CD4-positive, CD25-positive, alpha-beta regulatory T cell (primary cell): ENCODE data around the gene LRRC63. TPM values are rescaled to one million over a fixed set of nuclear protein-coding genes. Genes with fewer than 3 reads are reported as not detected.

Experiments
- ATAC-seq, 2 donors: fragments of 150-1000 bp; cut with Tn5 transposase; one replicate each; pipeline ENCODE4 v1.10.0; 2021; ENCODE audit warnings: low read depth in 2 of 2, moderate number of reproducible peaks in 2 of 2, moderate library complexity in 1 of 2
- DNase-seq, 3 donors: peaks; one replicate each; pipeline versions ENCODE4 v3.0.0 to v3.0.0-alpha.2; 2012 to 2022; ENCODE audit warnings: mixed read lengths in 1 of 3
- H3K27ac ChIP-seq: one replicate; pipeline ENCODE4 v1.7.0; 2013; ENCODE audit warnings: mild to moderate bottlenecking, low read length; ENCODE audit not compliant: insufficient read depth, poor library complexity, severe bottlenecking
- H3K27me3 ChIP-seq: one replicate; pipeline ENCODE4 v1.7.0; 2013; ENCODE audit warnings: low read length; ENCODE audit not compliant: control insufficient read depth, insufficient read depth
- H3K36me3 ChIP-seq: one replicate; pipeline ENCODE4 v1.7.0; 2013; ENCODE audit warnings: mild to moderate bottlenecking, low read length, moderate library complexity; ENCODE audit not compliant: control insufficient read depth, insufficient read depth
- H3K4me1 ChIP-seq: 2 replicates; pipeline ENCODE4 v1.7.0; 2013; ENCODE audit warnings: mild to moderate bottlenecking, low read length; ENCODE audit not compliant: insufficient read depth, control insufficient read depth, poor library complexity, severe bottlenecking
- H3K4me3 ChIP-seq: one replicate; pipeline ENCODE4 v1.7.0; 2013; ENCODE audit warnings: low read depth, mild to moderate bottlenecking, low read length, moderate library complexity
- H3K9me3 ChIP-seq, 2 experiments: 1 replicate in 1 of 2; 2 replicates in 1 of 2; pipeline ENCODE4 v1.7.0; 2013; ENCODE audit warnings: low read length in 2 of 2, mild to moderate bottlenecking in 1 of 2, moderate library complexity in 1 of 2; ENCODE audit not compliant: control insufficient read depth in 2 of 2
- H3K27ac Mint-ChIP-seq, 3 donors: one replicate each; pipeline ENCODE4 v1.8.0; 2020 to 2022; ENCODE audit warnings: mild to moderate bottlenecking in 3 of 3, mixed read lengths in 3 of 3, moderate library complexity in 2 of 3
- H3K27me3 Mint-ChIP-seq: one replicate; pipeline ENCODE4 v1.8.0; 2022; ENCODE audit warnings: mild to moderate bottlenecking, mixed read lengths
- H3K36me3 Mint-ChIP-seq: one replicate; pipeline ENCODE4 v1.8.0; 2020; ENCODE audit warnings: mixed read lengths
- H3K4me1 Mint-ChIP-seq, 4 donors: one replicate each; pipeline ENCODE4 v1.8.0; 2020 to 2022; ENCODE audit warnings: mixed read lengths in 4 of 4, mild to moderate bottlenecking in 1 of 4
- H3K4me3 Mint-ChIP-seq, 4 donors: one replicate each; pipeline ENCODE4 v1.8.0; 2020 to 2022; ENCODE audit warnings: mild to moderate bottlenecking in 4 of 4, mixed read lengths in 4 of 4, moderate library complexity in 3 of 4
- H3K9me3 Mint-ChIP-seq, 7 donors: one replicate each; pipeline ENCODE4 v1.8.0; 2020 to 2022; ENCODE audit warnings: mixed read lengths in 7 of 7, mild to moderate bottlenecking in 3 of 7, moderate library complexity in 2 of 7
- polyA plus RNA-seq, 4 donors: library from polyadenylated mRNA; unstranded; fragments of 300-500 nt; fragmentation: Illumina TruSeq; gene quantifications; one replicate each; pipeline ENCODE4 v1.2.3, GENCODE V29; 2021
- total RNA-seq: library from RNA; stranded (reverse); gene quantifications from one replicate; pipeline ENCODE4 v1.2.3, GENCODE V29; 2022

Gene LRRC63
- total and polyA plus RNA-seq, 5 donors from 2014 or later = 0.12 to 0.49 (median 0.20) TPM

DNA sequence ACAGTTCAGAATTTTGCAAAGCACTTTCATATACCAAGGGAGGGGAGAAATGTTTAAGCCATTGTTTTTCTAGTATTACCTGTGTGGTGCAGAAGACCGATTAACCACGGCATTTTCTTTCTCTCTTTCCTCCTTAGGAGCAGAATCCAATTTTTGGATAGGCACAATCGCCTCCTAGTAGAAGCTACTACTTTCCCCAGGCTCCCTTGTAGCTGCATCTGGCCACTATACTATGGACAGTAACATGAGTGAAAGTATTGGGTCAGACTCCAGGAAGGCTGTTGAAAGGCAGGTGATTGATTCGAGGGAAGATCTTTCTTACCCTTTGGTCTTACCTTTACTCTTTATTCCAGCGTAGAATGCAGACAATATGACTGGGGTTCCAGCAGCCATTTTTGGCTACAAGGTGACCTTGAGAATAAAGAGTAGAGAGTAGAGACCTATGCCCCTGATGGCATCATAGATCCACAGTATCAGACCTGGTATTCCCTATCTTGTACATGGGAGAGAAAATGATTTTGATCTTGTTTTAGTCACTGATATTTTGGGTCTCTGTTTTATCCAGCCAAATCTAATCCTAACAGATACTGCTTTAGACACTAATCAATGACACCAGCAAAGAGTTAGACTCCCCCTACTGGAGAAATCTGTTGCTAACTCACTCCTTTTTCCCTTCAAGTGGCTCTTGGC, 77.0 kb downstream of the LRRC63 start:
- Histone ChIP-seq H3K9me3 (no peaks in the 10 kb centered on the region), H3K4me3 (no peak overlapping the region), H3K36me3 (no peaks in the 10 kb centered on the region), H3K4me1 (no peaks in the 10 kb centered on the region), H3K27me3 (no peaks in the 10 kb centered on the region), H3K27ac (no peak overlapping the region)
- H3K36me3 Mint-ChIP-seq = no peaks in the 10 kb centered on the region
- H3K9me3 Mint-ChIP-seq = no peaks in the 10 kb centered on the region
- no peaks in the 10 kb centered on the region for H3K27me3 Mint-ChIP-seq
- peak in 2 of 3 donors; percentile 65 to 77 for DNase-seq
- H3K4me1 Mint-ChIP-seq = peaks cover 0 to 7% (median 3%) of the 10 kb centered on the region in 4 donors
- no peak overlapping the region for H3K4me3 Mint-ChIP-seq
- H3K27ac Mint-ChIP-seq = no peak overlapping the region
- ATAC-seq = peak; percentile 66 to 71

DNA sequence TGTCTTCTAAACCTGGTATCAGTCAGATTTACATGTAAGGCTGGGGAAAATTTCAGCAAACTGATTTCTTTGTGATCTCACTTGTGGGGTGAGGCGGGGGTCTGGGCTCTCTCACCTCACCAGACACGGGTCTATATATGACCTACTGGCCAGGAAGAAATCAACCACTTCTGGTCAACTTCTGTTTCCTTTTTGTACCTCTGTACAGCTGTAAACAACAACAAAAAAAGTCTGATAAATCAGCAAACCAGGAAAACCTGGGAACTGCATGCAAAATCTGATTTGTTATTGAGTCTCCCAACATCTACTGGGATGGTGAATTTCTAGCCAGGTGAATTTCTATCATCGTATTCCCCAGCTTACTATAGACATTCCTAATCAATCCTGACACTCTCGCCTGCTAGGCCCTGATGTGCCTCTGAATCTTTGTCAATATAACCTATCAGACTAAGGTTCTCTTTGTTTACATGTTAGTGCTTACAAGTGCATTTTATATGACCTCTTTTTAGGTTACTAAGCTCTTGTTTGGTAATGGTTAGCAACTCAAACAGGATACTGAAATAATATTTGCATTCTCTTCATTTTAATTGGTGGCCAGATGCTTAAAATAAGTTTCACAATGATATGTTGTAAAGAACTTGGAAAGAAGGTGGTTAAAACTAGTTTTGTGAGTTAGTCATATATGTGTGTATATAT, 77.7 kb downstream of the LRRC63 start:
- H3K4me3 ChIP-seq = no peak overlapping the region
- Mint-ChIP-seq H3K36me3 (no peaks in the 10 kb centered on the region), H3K4me1 (peaks cover 0 to 11% (median 3%) of the 10 kb centered on the region in 4 donors), H3K9me3 (no peaks in the 10 kb centered on the region), H3K27me3 (no peaks in the 10 kb centered on the region), H3K27ac (no peak overlapping the region), H3K4me3 (no peak overlapping the region)
- ATAC-seq = no peak
- H3K4me1 ChIP-seq = no peaks in the 10 kb centered on the region
- H3K36me3 ChIP-seq = no peaks in the 10 kb centered on the region
- DNase-seq = no peak
- H3K9me3 ChIP-seq = no peaks in the 10 kb centered on the region
- H3K27me3 ChIP-seq = no peaks in the 10 kb centered on the region
- no peak overlapping the region for H3K27ac ChIP-seq

DNA sequence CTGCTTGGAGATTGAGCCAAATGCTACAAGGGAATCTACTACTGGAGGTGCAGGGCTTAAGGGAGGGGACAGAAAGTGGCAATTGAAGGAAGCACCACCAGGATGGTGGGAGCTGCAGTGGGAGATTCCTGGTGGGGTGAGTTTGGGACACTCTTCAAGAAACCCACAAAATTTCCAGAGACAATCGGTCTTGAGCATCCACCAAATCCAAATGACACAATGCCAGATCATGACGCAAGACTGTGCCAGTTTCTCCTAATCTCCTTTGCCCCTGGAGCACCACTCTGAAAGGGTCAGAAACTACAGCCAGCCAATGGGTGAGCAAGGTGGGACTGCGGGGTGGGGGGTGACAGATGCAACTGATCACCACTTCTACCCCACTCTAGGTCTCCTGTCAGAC, 78.7 kb downstream of the LRRC63 start:
- DNase-seq (no peak), ATAC-seq (no peak)
- no peaks in the 10 kb centered on the region for H3K9me3 ChIP-seq
- Mint-ChIP-seq H3K36me3 (no peaks in the 10 kb centered on the region), H3K27me3 (no peaks in the 10 kb centered on the region), H3K4me1 (peaks cover 0 to 19% (median 6%) of the 10 kb centered on the region in 4 donors), H3K9me3 (no peaks in the 10 kb centered on the region), H3K4me3 (no peak overlapping the region), H3K27ac (no peak overlapping the region)
- peaks cover 4% of the 10 kb centered on the region for H3K4me1 ChIP-seq
- no peak overlapping the region for H3K27ac ChIP-seq
- no peaks in the 10 kb centered on the region for H3K27me3 ChIP-seq
- no peak overlapping the region for H3K4me3 ChIP-seq
- H3K36me3 ChIP-seq = no peaks in the 10 kb centered on the region

DNA sequence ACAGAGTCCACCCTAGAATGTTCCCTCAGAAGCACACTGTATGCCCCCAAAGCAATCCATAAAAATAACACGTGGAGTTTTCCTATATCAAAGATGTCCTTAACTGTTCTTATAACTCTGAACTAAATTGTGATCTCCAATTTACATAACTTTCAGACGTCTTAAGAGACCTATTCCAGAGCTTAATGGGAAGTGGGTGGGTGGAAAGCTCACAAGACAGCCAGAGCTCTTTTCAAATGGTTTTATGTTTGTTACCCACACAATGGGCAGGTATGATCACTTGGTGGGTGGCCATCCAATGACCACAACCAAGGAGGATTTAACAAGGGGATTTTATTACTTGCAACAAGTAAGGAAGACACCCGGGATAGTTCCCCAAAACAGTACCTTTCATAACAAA, 81.7 kb downstream of the LRRC63 start:
- Mint-ChIP-seq H3K36me3 (no peaks in the 10 kb centered on the region), H3K4me1 (peaks cover 0 to 43% (median 25%) of the 10 kb centered on the region in 4 donors), H3K27ac (peak overlapping the region; percentile 51 to 82 (median 76)), H3K9me3 (no peaks in the 10 kb centered on the region), H3K27me3 (peaks cover 4% of the 10 kb centered on the region), H3K4me3 (no peak overlapping the region)
- no peak for ATAC-seq
- no peak overlapping the region for H3K27ac ChIP-seq
- peaks cover 24% of the 10 kb centered on the region for H3K4me1 ChIP-seq
- no peak for DNase-seq
- no peaks in the 10 kb centered on the region for H3K27me3 ChIP-seq
- no peak overlapping the region for H3K4me3 ChIP-seq
- no peaks in the 10 kb centered on the region for H3K9me3 ChIP-seq
- no peaks in the 10 kb centered on the region for H3K36me3 ChIP-seq

DNA sequence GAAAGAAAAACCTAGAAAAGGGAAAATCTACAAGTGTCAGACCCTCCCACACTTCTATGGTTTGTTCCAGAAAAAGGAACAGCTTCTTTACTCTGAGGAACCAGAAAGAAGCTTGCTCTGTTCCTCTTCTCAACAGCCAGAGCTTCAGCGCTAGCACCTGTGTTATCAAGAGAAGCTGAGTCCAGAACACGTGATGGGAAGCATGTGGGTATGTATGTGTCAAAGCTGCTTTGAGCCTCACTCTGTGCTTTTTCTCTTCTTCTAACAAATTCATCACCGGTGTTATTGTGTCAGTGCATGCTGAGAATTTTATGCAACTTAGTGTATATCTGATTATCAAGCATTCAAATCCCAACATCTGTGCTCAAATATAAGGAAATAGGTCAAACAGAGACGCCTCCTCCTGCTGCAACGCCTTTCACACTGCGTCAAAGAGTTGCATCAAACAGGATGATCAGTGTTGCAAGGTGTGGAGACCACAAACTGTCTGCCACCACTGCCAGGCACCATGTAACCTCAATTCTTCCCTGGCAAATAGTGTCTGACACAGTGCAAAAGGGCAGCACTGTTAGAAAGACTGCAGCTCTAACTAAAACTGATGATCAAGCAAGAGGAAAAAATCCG, 83.9 kb downstream of the LRRC63 start:
- Histone ChIP-seq H3K27ac (peak overlapping the region; percentile 69), H3K4me1 (peaks cover 24% of the 10 kb centered on the region), H3K4me3 (peak overlapping the region; percentile 69), H3K9me3 (peaks cover 0 to 5% of the 10 kb centered on the region in 2 experiments), H3K36me3 (no peaks in the 10 kb centered on the region), H3K27me3 (no peaks in the 10 kb centered on the region)
- Mint-ChIP-seq H3K27ac (peak overlapping the region; percentile 75 to 93 (median 88)), H3K9me3 (peaks cover 0 to 5% (median 0%) of the 10 kb centered on the region in 7 donors), H3K4me1 (peaks cover 0 to 41% (median 23%) of the 10 kb centered on the region in 4 donors), H3K27me3 (peaks cover 15% of the 10 kb centered on the region), H3K36me3 (no peaks in the 10 kb centered on the region), H3K4me3 (peak overlapping the region; percentile 8 to 69 (median 34))
- DNase-seq (peak; percentile 15 to 75 (median 68)), ATAC-seq (peak; percentile 86)

DNA sequence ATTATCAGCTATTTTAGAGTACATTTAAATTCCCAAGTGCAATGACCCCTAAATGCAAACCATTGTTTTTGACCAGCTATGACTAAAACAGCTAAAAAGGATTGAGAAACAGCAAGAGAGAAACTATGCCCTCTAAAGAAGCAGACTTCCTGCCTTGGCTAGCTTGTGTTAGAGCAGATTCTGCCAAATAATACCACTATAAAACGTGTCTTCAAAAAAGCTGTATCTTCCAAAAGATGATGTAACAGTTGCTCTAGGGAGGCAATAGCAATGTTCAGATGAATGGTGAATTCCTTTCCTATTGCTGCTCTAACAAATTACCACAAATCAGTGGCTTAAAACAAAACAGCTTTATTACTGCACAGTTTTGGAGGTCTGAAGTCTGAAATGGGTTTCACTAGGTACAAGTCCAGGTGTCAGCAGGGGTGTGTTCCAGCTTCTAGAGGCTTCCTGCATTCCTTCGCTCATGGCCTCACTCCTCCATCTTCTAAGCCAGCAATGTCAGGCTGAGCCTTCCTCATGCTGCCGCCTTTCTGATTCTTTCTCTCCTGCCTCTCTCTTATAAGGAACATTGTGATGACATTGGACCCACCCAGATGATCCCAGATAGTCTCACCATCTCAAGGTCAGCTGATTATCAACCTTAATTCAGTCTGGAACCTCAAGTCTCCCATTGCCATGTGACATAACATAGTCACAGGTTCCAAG, 84.5 kb downstream of the LRRC63 start:
- peaks cover 0 to 41% (median 23%) of the 10 kb centered on the region in 4 donors for H3K4me1 Mint-ChIP-seq
- peak overlapping the region; percentile 8 to 69 (median 34) for H3K4me3 Mint-ChIP-seq
- peak overlapping the region; percentile 69 for H3K27ac ChIP-seq
- H3K4me1 ChIP-seq = peaks cover 24% of the 10 kb centered on the region
- no peaks in the 10 kb centered on the region for H3K36me3 ChIP-seq
- H3K36me3 Mint-ChIP-seq = no peaks in the 10 kb centered on the region
- peak overlapping the region; percentile 75 to 93 (median 88) for H3K27ac Mint-ChIP-seq
- ATAC-seq (peak; percentile 55 to 62), DNase-seq (peak in 2 of 3 donors; percentile 49 to 52)
- H3K9me3 ChIP-seq = peaks cover 2 to 7% of the 10 kb centered on the region in 2 experiments
- peak overlapping the region; percentile 69 for H3K4me3 ChIP-seq
- peaks cover 0 to 5% (median 0%) of the 10 kb centered on the region in 7 donors for H3K9me3 Mint-ChIP-seq
- H3K27me3 Mint-ChIP-seq = peaks cover 21% of the 10 kb centered on the region
- H3K27me3 ChIP-seq = no peaks in the 10 kb centered on the region

DNA sequence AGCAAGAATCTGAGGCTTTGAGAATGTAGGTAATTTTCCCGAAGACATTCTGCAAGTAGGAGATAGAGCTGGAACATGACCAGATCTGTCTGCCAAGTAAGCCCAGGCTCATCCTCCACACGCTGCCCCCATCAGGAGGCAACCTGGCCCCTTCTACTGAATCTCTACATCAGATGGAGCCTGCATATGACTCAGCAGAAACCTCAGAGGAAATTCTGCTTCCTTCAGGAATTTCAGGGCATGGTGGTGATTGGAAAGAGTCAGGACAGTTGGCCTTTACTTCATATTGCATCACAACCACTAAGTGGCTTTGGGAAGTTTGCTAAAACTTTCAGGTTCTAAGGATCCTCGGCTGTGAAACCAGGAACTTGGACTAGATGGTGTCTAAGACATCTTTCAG, 85.2 kb downstream of the LRRC63 start:
- peaks cover 8 to 10% of the 10 kb centered on the region in 2 experiments for H3K9me3 ChIP-seq
- peaks cover 21% of the 10 kb centered on the region for H3K27me3 Mint-ChIP-seq
- peak overlapping the region; percentile 3 for H3K4me3 ChIP-seq
- H3K27ac Mint-ChIP-seq = peak overlapping the region; percentile 75 to 90 (median 88)
- peaks cover 24% of the 10 kb centered on the region for H3K4me1 ChIP-seq
- H3K4me1 Mint-ChIP-seq = peaks cover 0 to 41% (median 23%) of the 10 kb centered on the region in 4 donors
- peaks cover 1% of the 10 kb centered on the region for H3K27me3 ChIP-seq
- H3K4me3 Mint-ChIP-seq = peak overlapping the region in 1 of 4 donors; percentile 8
- peaks cover 0 to 6% (median 2%) of the 10 kb centered on the region in 7 donors for H3K9me3 Mint-ChIP-seq
- DNase-seq = no peak
- no peak for ATAC-seq
- no peaks in the 10 kb centered on the region for H3K36me3 ChIP-seq
- H3K27ac ChIP-seq = peak overlapping the region; percentile 69
- H3K36me3 Mint-ChIP-seq = no peaks in the 10 kb centered on the region
